Mucosa of rectum (tissue), 2 donors: ENCODE data around the gene PDIK1L.

ENCODE experiments used
- H3K27ac ChIP-seq, 2 donors: one replicate each; pipeline ENCODE4 v1.7.0; 2013; ENCODE audit warnings: inconsistent platforms in 2 of 2, low read depth in 2 of 2, low read length in 2 of 2
- H3K27me3 ChIP-seq, 2 donors: one replicate each; pipeline ENCODE4 v1.7.0; 2013; ENCODE audit warnings: low read length in 2 of 2; ENCODE audit not compliant: control insufficient read depth in 2 of 2, insufficient read depth in 2 of 2
- H3K36me3 ChIP-seq, 2 donors: one replicate each; pipeline ENCODE4 v1.7.0; 2013; ENCODE audit warnings: low read length in 2 of 2; ENCODE audit not compliant: control insufficient read depth in 2 of 2, insufficient read depth in 2 of 2
- H3K4me1 ChIP-seq, 2 donors: one replicate each; pipeline ENCODE4 v1.7.0; 2013; ENCODE audit warnings: low read length in 2 of 2, mild to moderate bottlenecking in 1 of 2; ENCODE audit not compliant: control insufficient read depth in 2 of 2, insufficient read depth in 2 of 2
- H3K4me3 ChIP-seq, 2 donors: one replicate each; pipeline ENCODE4 v1.7.0; 2013; ENCODE audit warnings: low read length in 2 of 2
- H3K9ac ChIP-seq, 2 donors: one replicate each; pipeline ENCODE4 v1.7.0; 2013; ENCODE audit warnings: low read length in 2 of 2, low read depth in 1 of 2, mild to moderate bottlenecking in 1 of 2
- H3K9me3 ChIP-seq, 2 donors: one replicate each; pipeline ENCODE4 v1.7.0; 2013; ENCODE audit warnings: low read length in 2 of 2; ENCODE audit not compliant: control insufficient read depth in 2 of 2
- donor health status: healthy.
- donor health status: Normal muscosa, but diverticular disease.

Gene PDIK1L

DNA sequence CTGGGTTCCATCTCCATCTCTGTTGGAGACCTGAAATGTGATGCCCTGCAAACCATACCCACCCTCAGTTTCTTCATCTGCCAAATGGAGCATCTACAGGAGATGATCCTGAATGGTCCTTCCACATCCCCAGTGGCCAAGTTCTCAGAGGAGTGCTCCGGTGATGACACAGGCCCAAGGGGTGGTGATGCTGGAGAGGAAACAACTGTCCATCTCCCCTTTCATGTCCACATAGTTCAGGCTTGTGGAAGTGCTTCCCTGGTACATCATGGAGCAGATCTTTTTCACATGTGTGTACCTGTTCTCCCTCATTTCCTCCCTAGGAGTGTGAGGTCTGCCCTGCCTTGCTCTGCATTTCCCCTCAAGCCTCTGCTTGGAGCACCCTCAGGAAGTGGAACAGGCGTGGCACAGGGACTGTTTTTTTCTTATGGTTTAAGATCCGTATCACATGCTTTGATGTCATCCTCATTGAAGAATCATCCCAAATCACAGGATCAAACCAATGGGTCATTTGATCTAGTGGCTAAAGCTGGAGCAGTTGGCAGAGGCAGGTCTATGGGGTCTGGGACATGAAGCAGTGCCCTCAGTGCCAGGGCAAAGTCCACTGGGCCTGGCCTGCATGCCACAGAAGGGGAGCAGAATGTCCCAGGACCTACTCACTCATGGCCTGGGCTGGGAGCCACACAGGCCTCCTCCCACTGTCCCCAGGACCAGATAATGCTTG lies 36.0 kb upstream of the PDIK1L start:
- Histone ChIP-seq H3K9me3 (no peaks in the 10 kb centered on the region), H3K4me3 (no peak overlapping the region), H3K4me1 (peaks cover 0 to 2% of the 10 kb centered on the region in 2 donors), H3K36me3 (no peaks in the 10 kb centered on the region), H3K27ac (no peak overlapping the region), H3K27me3 (peaks cover 7 to 26% of the 10 kb centered on the region in 2 donors), H3K9ac (no peak overlapping the region)

DNA sequence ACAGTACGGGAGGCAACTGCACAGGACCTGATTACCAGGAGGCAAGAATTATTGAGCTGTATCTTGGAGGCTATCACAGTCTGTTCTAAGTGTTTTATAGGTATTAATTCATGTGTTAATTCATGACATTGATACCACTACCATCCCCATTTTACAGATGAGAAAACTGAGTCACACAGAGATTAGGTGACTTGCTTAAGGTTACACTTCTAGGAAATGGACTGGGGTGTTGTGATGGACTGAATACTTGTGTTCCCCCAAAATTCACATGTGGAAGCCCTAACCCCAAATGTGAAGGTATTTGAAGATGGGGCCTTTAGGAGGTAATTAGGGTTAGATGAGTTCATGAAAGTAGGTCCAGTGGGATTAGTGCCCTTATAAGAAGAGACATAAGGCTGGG lies 34.1 kb upstream of the PDIK1L start:
- Histone ChIP-seq H3K9ac (no peak overlapping the region), H3K9me3 (no peaks in the 10 kb centered on the region), H3K27ac (no peak overlapping the region), H3K36me3 (no peaks in the 10 kb centered on the region), H3K27me3 (peaks cover 4 to 15% of the 10 kb centered on the region in 2 donors), H3K4me3 (no peak overlapping the region), H3K4me1 (peaks cover 0 to 2% of the 10 kb centered on the region in 2 donors)

GRCh38 chr1:26078286-26079177 lies 33.1 kb upstream of the PDIK1L start:
- H3K27ac ChIP-seq = no peak overlapping the region
- H3K4me1 ChIP-seq = peaks cover 0 to 2% of the 10 kb centered on the region in 2 donors
- H3K9ac ChIP-seq = no peak overlapping the region
- H3K27me3 ChIP-seq = peaks cover 2 to 9% of the 10 kb centered on the region in 2 donors
- no peaks in the 10 kb centered on the region for H3K9me3 ChIP-seq
- no peaks in the 10 kb centered on the region for H3K36me3 ChIP-seq
- no peak overlapping the region for H3K4me3 ChIP-seq

DNA sequence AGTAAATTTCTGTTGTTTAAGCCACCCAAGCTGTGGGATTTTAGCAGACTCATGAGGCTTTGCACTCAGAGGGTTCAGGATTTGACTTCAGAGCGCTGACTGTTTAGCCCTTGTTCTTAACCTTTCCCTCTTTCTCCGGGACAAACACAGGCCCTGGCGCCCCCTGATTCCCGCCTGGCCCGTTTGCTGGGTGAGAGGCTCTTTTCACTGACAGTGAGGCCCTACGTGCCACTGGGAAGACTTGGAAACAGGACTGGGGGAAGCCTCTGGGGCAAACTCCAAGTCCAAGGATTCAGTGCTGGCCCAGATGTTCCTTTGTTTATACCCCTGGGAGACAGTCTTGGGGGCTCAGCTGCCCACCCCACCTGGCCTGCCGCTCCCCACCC lies 32.5 kb upstream of the PDIK1L start:
- Histone ChIP-seq H3K4me1 (peaks cover 0 to 2% of the 10 kb centered on the region in 2 donors), H3K9ac (no peak overlapping the region), H3K9me3 (no peaks in the 10 kb centered on the region), H3K27ac (no peak overlapping the region), H3K27me3 (peaks cover 2 to 9% of the 10 kb centered on the region in 2 donors), H3K36me3 (no peaks in the 10 kb centered on the region), H3K4me3 (no peak overlapping the region)

DNA sequence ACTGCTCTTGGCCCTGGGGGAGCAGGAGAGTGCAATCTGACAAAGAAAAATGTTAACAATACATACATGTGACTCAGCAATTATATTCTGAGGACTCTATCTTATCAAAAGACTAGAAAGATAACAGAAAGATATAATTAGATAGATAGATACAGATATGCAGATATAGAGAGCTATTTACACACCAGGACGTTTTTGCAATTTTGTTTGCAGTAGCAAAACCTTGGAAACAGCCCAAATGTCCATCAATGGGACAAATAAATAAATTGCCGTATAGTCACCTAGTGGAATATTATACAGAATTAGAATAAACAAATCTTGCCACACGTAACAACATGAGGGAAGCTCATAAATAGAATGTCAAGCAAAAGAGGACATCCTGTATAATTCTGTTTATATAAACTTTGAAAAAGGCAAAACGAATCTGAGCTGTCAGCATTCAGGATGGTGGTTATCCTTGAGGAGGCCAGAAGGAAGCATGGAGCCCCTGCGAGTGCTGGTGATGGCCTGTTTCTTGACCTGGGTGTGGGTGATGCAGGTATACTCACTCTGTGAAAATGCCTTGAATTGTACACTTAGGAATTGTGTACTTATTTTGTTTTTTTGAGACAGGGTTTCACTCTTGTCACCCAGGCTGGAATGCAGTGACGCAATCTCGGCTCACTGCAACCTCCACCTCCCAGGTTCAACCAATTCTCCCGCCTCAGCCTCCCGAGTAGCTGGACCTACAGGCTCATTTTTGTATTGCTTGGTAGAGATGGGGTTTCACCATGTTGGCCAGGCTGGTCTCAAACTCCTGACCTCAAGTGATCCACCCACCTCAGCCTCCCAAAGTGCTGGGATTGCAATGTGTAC lies 31.4 kb upstream of the PDIK1L start:
- H3K27ac ChIP-seq = no peak overlapping the region
- peaks cover 0 to 2% of the 10 kb centered on the region in 2 donors for H3K4me1 ChIP-seq
- no peak overlapping the region for H3K9ac ChIP-seq
- H3K4me3 ChIP-seq = no peak overlapping the region
- H3K27me3 ChIP-seq = peaks cover 0 to 9% of the 10 kb centered on the region in 2 donors
- H3K36me3 ChIP-seq = no peaks in the 10 kb centered on the region
- H3K9me3 ChIP-seq = no peaks in the 10 kb centered on the region

- Histone ChIP-seq H3K4me1 (peaks cover 0 to 2% of the 10 kb centered on the region in 2 donors), H3K4me3 (no peak overlapping the region), H3K9ac (no peak overlapping the region), H3K9me3 (no peaks in the 10 kb centered on the region), H3K27ac (no peak overlapping the region), H3K27me3 (peaks cover 0 to 3% of the 10 kb centered on the region in 2 donors), H3K36me3 (no peaks in the 10 kb centered on the region)
These were observed 30.2 kb upstream of the PDIK1L start for GRCh38 chr1:26081267-26082019.

DNA sequence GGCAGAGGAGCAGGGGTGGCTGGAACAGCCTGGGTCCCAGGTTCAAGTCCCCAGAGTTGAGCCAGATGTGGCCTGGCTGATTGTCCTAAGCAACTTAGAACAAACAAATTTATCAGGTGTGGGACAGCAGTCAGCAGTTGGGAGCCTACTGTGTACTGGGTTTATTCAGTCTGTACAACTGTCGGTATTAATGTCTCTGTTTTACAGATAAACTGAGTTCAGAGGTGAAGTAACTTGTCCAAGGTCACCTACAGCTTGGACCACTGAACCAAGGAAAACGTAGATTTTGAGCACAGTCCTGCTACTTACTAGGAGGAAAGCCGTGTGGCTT lies 29.6 kb upstream of the PDIK1L start:
- peaks cover 0 to 2% of the 10 kb centered on the region in 2 donors for H3K4me1 ChIP-seq
- H3K27ac ChIP-seq = no peak overlapping the region
- no peaks in the 10 kb centered on the region for H3K36me3 ChIP-seq
- no peak overlapping the region for H3K4me3 ChIP-seq
- no peaks in the 10 kb centered on the region for H3K9me3 ChIP-seq
- H3K27me3 ChIP-seq = peaks cover 0 to 3% of the 10 kb centered on the region in 2 donors
- no peak overlapping the region for H3K9ac ChIP-seq

DNA sequence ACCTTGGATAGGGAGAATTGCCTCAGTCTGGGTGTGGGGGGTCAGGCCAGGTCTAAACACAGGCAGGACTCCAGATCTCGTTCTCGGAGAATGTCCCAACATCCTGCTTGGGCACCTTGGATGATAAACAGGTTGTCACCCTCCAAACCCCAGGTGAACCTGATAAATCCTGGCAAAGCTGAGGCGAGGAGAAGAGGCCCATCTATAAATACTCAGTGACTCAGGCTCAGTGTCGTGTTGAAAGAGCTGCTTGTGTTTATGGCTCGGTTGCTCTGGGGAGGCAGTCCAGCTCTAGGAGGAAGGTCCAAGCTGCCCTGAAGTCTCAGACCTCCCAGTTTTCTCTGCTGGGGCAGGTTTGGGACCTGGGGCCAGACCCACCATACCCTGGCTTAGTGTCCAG lies 28.4 kb upstream of the PDIK1L start:
- Histone ChIP-seq H3K27ac (no peak overlapping the region), H3K27me3 (peaks cover 0 to 3% of the 10 kb centered on the region in 2 donors), H3K4me3 (no peak overlapping the region), H3K36me3 (no peaks in the 10 kb centered on the region), H3K9ac (no peak overlapping the region), H3K9me3 (no peaks in the 10 kb centered on the region), H3K4me1 (no peaks in the 10 kb centered on the region)

GRCh38 chr1:26084091-26084561 lies 27.5 kb upstream of the PDIK1L start:
- Histone ChIP-seq H3K27ac (no peak overlapping the region), H3K27me3 (no peaks in the 10 kb centered on the region), H3K4me1 (no peaks in the 10 kb centered on the region), H3K4me3 (no peak overlapping the region), H3K9me3 (no peaks in the 10 kb centered on the region), H3K9ac (no peak overlapping the region), H3K36me3 (no peaks in the 10 kb centered on the region)
